Measurements from ENCODE around the gene ZDHHC20. TPM values are rescaled to one million over a fixed set of nuclear protein-coding genes. Genes with fewer than 3 reads are reported as not detected.

Gene ZDHHC20
- total RNA-seq, 1 donor from 2014 or later: 14.0 TPM

DNA sequence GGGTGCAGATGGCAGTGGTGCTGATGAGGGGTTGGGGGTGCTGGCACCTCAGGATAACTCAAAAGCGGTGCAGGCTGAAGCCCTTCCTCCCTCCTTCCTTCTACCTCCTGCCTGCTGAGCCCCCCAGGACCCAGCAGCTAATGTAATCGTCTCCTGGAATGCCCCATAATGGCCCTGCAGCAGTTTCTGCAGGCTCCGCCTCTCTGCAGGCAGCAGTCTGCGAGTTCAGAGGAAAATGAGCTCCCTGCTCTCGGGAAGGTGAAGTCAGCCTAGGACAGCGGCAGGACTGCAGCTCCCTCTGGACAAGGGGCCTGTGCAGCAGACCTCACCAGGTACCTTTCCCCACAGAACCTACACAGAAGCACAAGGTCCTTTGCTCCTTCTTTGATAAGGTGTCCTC lies 130.9 kb downstream of the ZDHHC20 start:
- intact Hi-C loops (cut with micrococcal nuclease): no loop called here
- H3K36me3 ChIP-seq: no peaks in the 10 kb centered on the region

DNA sequence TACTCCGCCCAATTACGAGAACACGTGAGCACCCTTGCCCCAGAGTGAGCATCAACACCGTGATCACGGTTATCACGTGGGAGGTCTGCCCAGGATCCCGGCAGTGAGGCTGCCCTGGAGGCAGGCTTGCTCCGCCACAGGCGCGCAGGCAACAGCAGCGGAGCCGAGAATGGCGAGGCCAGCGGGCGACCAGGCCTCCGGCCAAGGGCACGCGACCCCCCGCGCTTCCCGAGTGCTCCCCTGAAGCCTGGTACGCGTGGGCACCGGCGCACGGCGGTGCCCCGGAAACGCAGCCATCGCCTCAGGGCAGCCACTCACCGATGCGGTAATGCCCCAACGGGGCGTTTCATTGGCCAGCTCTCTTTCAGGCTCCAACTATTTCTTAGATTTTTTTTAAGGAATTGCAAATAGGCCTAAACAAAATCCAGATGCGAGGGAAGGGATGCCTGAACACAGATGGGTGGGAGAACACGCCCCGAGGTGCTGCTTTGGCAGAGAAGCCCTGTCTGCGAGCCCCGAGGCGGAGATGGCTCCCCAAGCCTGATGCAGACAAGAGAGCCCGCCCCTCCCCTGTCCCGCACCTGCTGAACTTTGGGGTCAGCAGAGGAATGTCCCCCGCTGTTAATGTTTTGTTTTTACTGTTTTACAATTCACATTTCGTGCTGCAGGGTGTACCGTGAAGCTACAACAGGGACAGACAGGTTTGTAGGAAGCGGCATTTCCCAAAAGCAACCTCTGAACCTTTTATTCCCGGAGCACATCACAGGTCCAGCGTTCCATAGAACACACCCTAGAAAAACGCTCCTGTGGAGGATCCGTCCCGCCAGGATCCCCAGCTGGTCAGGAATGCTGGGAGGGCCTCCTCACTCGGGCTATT lies 132.7 kb downstream of the ZDHHC20 start:
- H3K27me3 ChIP-seq (ENCODE audit: low read depth): no peaks in the 10 kb centered on the region
- no peaks in the 10 kb centered on the region for H3K9me3 ChIP-seq (replicated peaks)
- TF ChIP-seq, protein P1, sequence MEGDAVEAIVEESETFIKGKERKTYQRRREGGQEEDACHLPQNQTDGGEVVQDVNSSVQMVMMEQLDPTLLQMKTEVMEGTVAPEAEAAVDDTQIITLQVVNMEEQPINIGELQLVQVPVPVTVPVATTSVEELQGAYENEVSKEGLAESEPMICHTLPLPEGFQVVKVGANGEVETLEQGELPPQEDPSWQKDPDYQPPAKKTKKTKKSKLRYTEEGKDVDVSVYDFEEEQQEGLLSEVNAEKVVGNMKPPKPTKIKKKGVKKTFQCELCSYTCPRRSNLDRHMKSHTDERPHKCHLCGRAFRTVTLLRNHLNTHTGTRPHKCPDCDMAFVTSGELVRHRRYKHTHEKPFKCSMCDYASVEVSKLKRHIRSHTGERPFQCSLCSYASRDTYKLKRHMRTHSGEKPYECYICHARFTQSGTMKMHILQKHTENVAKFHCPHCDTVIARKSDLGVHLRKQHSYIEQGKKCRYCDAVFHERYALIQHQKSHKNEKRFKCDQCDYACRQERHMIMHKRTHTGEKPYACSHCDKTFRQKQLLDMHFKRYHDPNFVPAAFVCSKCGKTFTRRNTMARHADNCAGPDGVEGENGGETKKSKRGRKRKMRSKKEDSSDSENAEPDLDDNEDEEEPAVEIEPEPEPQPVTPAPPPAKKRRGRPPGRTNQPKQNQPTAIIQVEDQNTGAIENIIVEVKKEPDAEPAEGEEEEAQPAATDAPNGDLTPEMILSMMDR (IDR thresholded peaks at IDR 0.05; ENCODE audit: borderline replicate concordance): no peak
- no peak overlapping the region for H3K27ac ChIP-seq (replicated peaks)
- peak overlapping the region; percentile 67 for H3K4me3 ChIP-seq
- no peaks in the 10 kb centered on the region for H3K36me3 ChIP-seq
- DNase-seq: no peak
- intact Hi-C loops (cut with micrococcal nuclease): no loop called here
- H3K4me1 ChIP-seq: peaks cover 10% of the 10 kb centered on the region

More for the DNA sequence above, 130.9 kb downstream of the ZDHHC20 start:
- Histone ChIP-seq H3K27ac (replicated peaks) (no peak overlapping the region), H3K4me1 (peaks cover 10% of the 10 kb centered on the region), H3K9me3 (replicated peaks) (no peaks in the 10 kb centered on the region), H3K4me3 (no peak overlapping the region), H3K27me3 (ENCODE audit: low read depth) (no peaks in the 10 kb centered on the region)
- TF ChIP-seq, protein P1 (IDR thresholded peaks at IDR 0.05; ENCODE audit: borderline replicate concordance): no peak
- no peak for DNase-seq

DNA sequence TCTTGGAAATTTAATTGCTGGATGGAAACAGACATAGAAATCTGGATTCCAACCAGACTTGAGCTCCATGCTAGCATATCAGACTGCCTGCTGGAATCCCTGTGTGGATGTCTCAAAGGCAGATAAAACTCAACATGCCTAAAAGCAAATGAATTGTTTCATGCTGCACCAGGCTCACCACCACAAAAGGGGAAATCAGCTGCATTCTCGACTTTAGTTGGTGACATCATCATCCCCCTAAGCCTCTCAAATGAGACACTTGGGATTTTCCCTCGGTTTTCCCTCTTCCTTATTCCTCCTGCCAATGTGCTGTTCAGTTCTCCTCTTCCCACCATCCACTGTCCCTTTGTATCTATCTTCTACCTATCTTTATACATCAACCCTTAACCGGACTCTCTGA lies 134.3 kb downstream of the ZDHHC20 start:
- no peak for DNase-seq
- TF ChIP-seq, protein P1 (IDR thresholded peaks at IDR 0.05; ENCODE audit: borderline replicate concordance): no peak
- Histone ChIP-seq H3K27ac (replicated peaks) (no peak overlapping the region), H3K9me3 (replicated peaks) (no peaks in the 10 kb centered on the region), H3K27me3 (ENCODE audit: low read depth) (no peaks in the 10 kb centered on the region), H3K4me3 (no peak overlapping the region), H3K36me3 (no peaks in the 10 kb centered on the region), H3K4me1 (peaks cover 10% of the 10 kb centered on the region)
- intact Hi-C loops (cut with micrococcal nuclease): no loop called here

DNA sequence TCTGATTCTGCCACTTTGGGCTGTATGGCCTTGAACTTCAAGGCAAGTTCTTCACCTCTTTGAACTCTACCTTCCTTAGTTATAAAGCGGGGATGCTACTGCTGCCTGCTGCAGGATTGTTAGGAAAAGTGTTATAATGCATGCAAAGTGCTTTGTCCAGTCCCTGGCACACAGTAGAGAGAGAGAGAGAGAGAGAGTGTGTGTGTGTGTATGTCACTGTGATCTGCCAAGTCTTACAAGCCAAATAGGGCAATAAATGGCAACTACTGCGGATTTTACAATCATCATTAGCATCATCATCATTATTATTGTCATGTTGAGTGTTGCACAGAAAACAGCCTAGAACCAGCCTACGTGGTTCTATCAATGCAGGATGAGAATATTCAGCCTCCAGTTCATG lies 136.1 kb downstream of the ZDHHC20 start:
- no peak for DNase-seq
- Histone ChIP-seq H3K9me3 (replicated peaks) (no peaks in the 10 kb centered on the region), H3K27ac (replicated peaks) (no peak overlapping the region), H3K27me3 (ENCODE audit: low read depth) (no peaks in the 10 kb centered on the region), H3K36me3 (no peaks in the 10 kb centered on the region), H3K4me3 (no peak overlapping the region), H3K4me1 (peaks cover 10% of the 10 kb centered on the region)
- intact Hi-C loops (cut with micrococcal nuclease): no loop called here
- TF ChIP-seq, protein P1 (IDR thresholded peaks at IDR 0.05; ENCODE audit: borderline replicate concordance): no peak

Other genes with a start within 250 kb of the ZDHHC20 start
- 64.4 TPM for gene MICU2, start 144.9 kb upstream of the ZDHHC20 start, total RNA-seq
- gene FGF9, start 211.8 kb upstream of the ZDHHC20 start, total RNA-seq: 12.3 TPM

All from left ventricle myocardium inferior (tissue), 1 donor.